IMR-90 (cell line): ENCODE data around the gene WFDC6. TPM values are rescaled to one million over a fixed set of nuclear protein-coding genes. Genes with fewer than 3 reads are reported as not detected.

ENCODE experiments used
- ATAC-seq: fragments of 200-7000 bp; cut with Tn5 transposase; 2 replicates; pipeline ENCODE4 v1.9.1; 2020; ENCODE audit warnings: low read depth, mild to moderate bottlenecking, moderate library complexity
- BruUV-seq: library from RNA; stranded (reverse); fragments of 400-500 nt; replicated peaks from 2 replicates; lab custom pipeline; 2021; lab: Mats Ljungman, UMichigan
- CTCF ChIA-PET: fragments of 300-600 bp; formaldehyde crosslinking; extraction: SDS; loops from one replicate; lab custom pipeline; 2021; ENCODE audit warnings: antibody characterized with exemption; lab: Yijun Ruan, JAX
- POLR2A ChIA-PET: fragments of 300-600 bp; sonication (Branson Sonifier 250); formaldehyde crosslinking; loops from one replicate; lab custom pipeline; 2022; ENCODE audit warnings: antibody characterized with exemption; ENCODE audit not compliant: unreplicated experiment; lab: Charles Lee
- DNase-seq: peaks from one replicate; pipeline ENCODE4 v3.0.0; 2013
- H2AFZ ChIP-seq: replicated peaks from 2 replicates; pipeline ENCODE3; 2013; ENCODE audit warnings: low read length, mild to moderate bottlenecking; ENCODE audit not compliant: poor library complexity
- H2AK5ac ChIP-seq: 2 replicates; pipeline ENCODE4 v1.6.1; 2013; ENCODE audit warnings: low read depth, low read length, inconsistent platforms
- H2AK9ac ChIP-seq: replicated peaks from 2 replicates; pipeline ENCODE3; 2013; ENCODE audit warnings: mild to moderate bottlenecking, low read depth, low read length, moderate library complexity; ENCODE audit not compliant: poor library complexity
- H2BK120ac ChIP-seq: 2 replicates; pipeline ENCODE4 v1.6.1; 2013; ENCODE audit warnings: low read depth, low read length, inconsistent platforms
- H2BK15ac ChIP-seq: 3 replicates; pipeline ENCODE4 v1.6.1; 2013; ENCODE audit warnings: low read depth, low read length, inconsistent platforms
- H2BK20ac ChIP-seq: 2 replicates; pipeline ENCODE4 v1.6.1; 2013; ENCODE audit warnings: low read depth, mild to moderate bottlenecking, inconsistent platforms, low read length, moderate library complexity
- H2BK5ac ChIP-seq: 2 replicates; pipeline ENCODE4 v1.6.1; 2013; ENCODE audit warnings: mild to moderate bottlenecking, low read depth, low read length, inconsistent platforms; ENCODE audit not compliant: poor library complexity, severe bottlenecking
- H3K14ac ChIP-seq: replicated peaks from 2 replicates; pipeline ENCODE4 v1.6.1; 2013; ENCODE audit warnings: low read depth, low read length, inconsistent platforms
- H3K18ac ChIP-seq: 2 replicates; pipeline ENCODE4 v1.6.1; 2013; ENCODE audit warnings: low read depth, low read length, control low read depth
- H3K23ac ChIP-seq: 2 replicates; pipeline ENCODE4 v1.6.1; 2013; ENCODE audit warnings: low read depth, low read length, inconsistent platforms
- H3K27ac ChIP-seq: 2 replicates; pipeline ENCODE4 v1.5.1; 2013; ENCODE audit warnings: mild to moderate bottlenecking, control low read depth, low read length; ENCODE audit not compliant: insufficient read depth
- H3K27me3 ChIP-seq: 2 replicates; pipeline ENCODE4 v1.6.1; 2013; ENCODE audit warnings: low read length; ENCODE audit not compliant: control insufficient read depth, insufficient read depth
- H3K36me3 ChIP-seq: 2 replicates; pipeline ENCODE4 v1.6.1; 2013; ENCODE audit warnings: low read length, mixed read lengths; ENCODE audit not compliant: control insufficient read depth, insufficient read depth
- H3K4ac ChIP-seq: 2 replicates; pipeline ENCODE4 v1.6.1; 2013; ENCODE audit warnings: low read depth, low read length, inconsistent platforms
- H3K4me1 ChIP-seq: 2 replicates; pipeline ENCODE4 v1.6.1; 2013; ENCODE audit warnings: low read length, mixed read lengths; ENCODE audit not compliant: control insufficient read depth, insufficient read depth
- H3K4me2 ChIP-seq: 2 replicates; pipeline ENCODE4 v1.6.1; 2013; ENCODE audit warnings: low read depth, mild to moderate bottlenecking, control low read depth, low read length, moderate library complexity
- H3K4me3 ChIP-seq: 2 replicates; pipeline ENCODE4 v1.5.1; 2013; ENCODE audit warnings: low read depth, mild to moderate bottlenecking, control low read depth, low read length, moderate library complexity; ENCODE audit not compliant: insufficient read depth
- H3K56ac ChIP-seq: 2 replicates; pipeline ENCODE4 v1.6.1; 2013; ENCODE audit warnings: low read length, inconsistent platforms; ENCODE audit not compliant: insufficient read depth; ENCODE audit errors: extremely low read depth
- H3K79me1 ChIP-seq, 2 experiments: 2 replicates each; pipeline ENCODE4 v1.6.1; 2013; ENCODE audit warnings: low read length in 2 of 2, inconsistent platforms in 1 of 2, low read depth in 1 of 2
- H3K9ac ChIP-seq: 2 replicates; pipeline ENCODE4 v1.6.1; 2013; ENCODE audit warnings: low read depth, low read length, control low read depth
- H3K9me1 ChIP-seq: 2 replicates; pipeline ENCODE4 v1.6.1; 2013; ENCODE audit warnings: low read length, inconsistent platforms; ENCODE audit not compliant: insufficient read depth
- H3K9me3 ChIP-seq: 2 replicates; pipeline ENCODE4 v1.6.1; 2013; ENCODE audit warnings: low read length; ENCODE audit not compliant: control insufficient read depth, insufficient read depth
- H4K20me1 ChIP-seq: 2 replicates; pipeline ENCODE4 v1.6.1; 2013; ENCODE audit warnings: low read length, inconsistent platforms; ENCODE audit not compliant: insufficient read depth
- H4K5ac ChIP-seq: 2 replicates; pipeline ENCODE4 v1.6.1; 2013; ENCODE audit warnings: mild to moderate bottlenecking, low read depth, low read length, control low read depth
- H4K8ac ChIP-seq, 2 experiments: 2 replicates each; pipeline ENCODE4 v1.6.1; 2013; ENCODE audit warnings: low read depth in 2 of 2, low read length in 2 of 2, control low read depth in 1 of 2, inconsistent platforms in 1 of 2
- H4K91ac ChIP-seq: 2 replicates; pipeline ENCODE4 v1.6.1; 2013; ENCODE audit warnings: low read depth, low read length, inconsistent platforms; ENCODE audit not compliant: insufficient read depth
- RCOR1 ChIP-seq: IDR thresholded peaks from 2 replicates; pipeline ENCODE4 v1.6.1; 2012; ENCODE audit warnings: mild to moderate bottlenecking, low read length, improper control_type of control experiment; ENCODE audit not compliant: insufficient replicate concordance
- WGBS, 2 experiments: methylation state at CpG; one replicate each; pipeline versions ENCODE4 v1.1.5 to v1.1.7; 2013; ENCODE audit warnings: missing lambda C conversion rate in 2 of 2; ENCODE audit not compliant: insufficient read length in 1 of 2; ENCODE audit errors: extremely low coverage in 2 of 2; 5-methylcytosine and 5-hydroxymethylcytosine counted together
- dilution Hi-C: fragments of 300-500 bp; cut with HindIII; formaldehyde crosslinking; loops from one replicate; pipeline ENCODE4 v1.14.3; 2018; ENCODE audit warnings: low sequenced_read_pairs; ENCODE audit not compliant: unreplicated experiment
- in situ Hi-C: fragments of 300-500 bp; cut with MboI; formaldehyde crosslinking; loops from 3 replicates; pipeline ENCODE4 v1.14.3; 2019; ENCODE audit warnings: low sequenced_read_pairs, inconsistent platforms, mixed read lengths
- intact Hi-C: fragments of 100-400 bp; cut with micrococcal nuclease; formaldehyde crosslinking; loops from 2 replicates; pipeline ENCODE4 v1.10.0; 2022
- polyA plus RNA-seq, 3 experiments: library from polyadenylated mRNA; depleted of rRNA; stranded (reverse); fragments of >200 nt; gene quantifications; 2 replicates each; pipeline ENCODE4 v1.2.3, GENCODE V29; 2012; ENCODE audit warnings: low replicate concordance in 1 of 3
- total RNA-seq: library from RNA; depleted of rRNA; stranded (reverse); fragments of >200 nt; gene quantifications from 2 replicates; pipeline ENCODE4 v1.2.3, GENCODE V29; 2012

WFDC6 gene
- total and polyA plus RNA-seq, 2 of the 4 experiments (the other 2 are of a cell fraction), result not detected

GRCh38 chr20:45579184-45579583 is 39.9 kb upstream of the WFDC6 start, which contains the start of gene WFDC8:
WFDC8 (minus strand) TSS chr20:45579284; CDS start chr20:45579247, 37 bp downstream.
- no peaks in the 10 kb centered on the region for H3K36me3 ChIP-seq
- no peak within 1 kb of the TSS for H2BK15ac ChIP-seq
- in situ Hi-C loops (no loop called here), intact Hi-C loops (loop anchor here (5.0 kb wide), 1 partner anchor 267 kb away; no protein-coding TSS in a partner anchor), dilution Hi-C loops (no loop called here)
- no peak within 1 kb of the TSS for H4K5ac ChIP-seq
- no peak within 1 kb of the TSS for H2AFZ ChIP-seq
- 18% methylated on average over 1 of the region's 4 CpGs; no CpG with 5 or more reads in 1 of the 2 experiments for WGBS, 2 experiments
- POLR2A ChIA-PET, result no interaction called here
- no peak within 1 kb of the TSS for H4K91ac ChIP-seq
- H3K18ac ChIP-seq, result no peak within 1 kb of the TSS
- no peak within 1 kb of the TSS for H3K4me3 ChIP-seq
- BruUV-seq, result no TSS peak
- no peak within 1 kb of the TSS for H2BK120ac ChIP-seq
- no peaks in the 10 kb centered on the region for H3K9me1 ChIP-seq
- no peak within 1 kb of the TSS for H3K4me2 ChIP-seq
- no peaks in the 10 kb centered on the region for H3K9me3 ChIP-seq
- H3K27ac ChIP-seq, result no peak within 1 kb of the TSS
- CTCF ChIA-PET, result no interaction called here
- H3K56ac ChIP-seq, result no peak within 1 kb of the TSS
- no peak within 1 kb of the TSS for H2BK20ac ChIP-seq
- H3K27me3 ChIP-seq, result no peaks in the 10 kb centered on the region
- H3K9ac ChIP-seq, result no peak within 1 kb of the TSS
- no peaks in the 10 kb centered on the region for H3K4me1 ChIP-seq
- no peaks in the 10 kb centered on the region for H3K79me1 ChIP-seq
- DNase-seq, result no peak
- ATAC-seq, result no peak
- H4K20me1 ChIP-seq, result no peaks in the 10 kb centered on the region
- no peak within 1 kb of the TSS for H3K4ac ChIP-seq
- no peak within 1 kb of the TSS for H4K8ac ChIP-seq
- no peak within 1 kb of the TSS for H2AK9ac ChIP-seq
- no peak within 1 kb of the TSS for H2BK5ac ChIP-seq
- no peak for TF ChIP-seq RCOR1
- no peak within 1 kb of the TSS for H2AK5ac ChIP-seq
- H3K23ac ChIP-seq, result no peak within 1 kb of the TSS
- no peak within 1 kb of the TSS for H3K14ac ChIP-seq
